ENCODE data around the gene NPAS2. TPM values are rescaled to one million over a fixed set of nuclear protein-coding genes. Genes with fewer than 3 reads are reported as not detected.

Gene NPAS2
- total and polyA plus RNA-seq, 12 donors, result 4.7 to 51.3 (median 17.6) TPM

DNA sequence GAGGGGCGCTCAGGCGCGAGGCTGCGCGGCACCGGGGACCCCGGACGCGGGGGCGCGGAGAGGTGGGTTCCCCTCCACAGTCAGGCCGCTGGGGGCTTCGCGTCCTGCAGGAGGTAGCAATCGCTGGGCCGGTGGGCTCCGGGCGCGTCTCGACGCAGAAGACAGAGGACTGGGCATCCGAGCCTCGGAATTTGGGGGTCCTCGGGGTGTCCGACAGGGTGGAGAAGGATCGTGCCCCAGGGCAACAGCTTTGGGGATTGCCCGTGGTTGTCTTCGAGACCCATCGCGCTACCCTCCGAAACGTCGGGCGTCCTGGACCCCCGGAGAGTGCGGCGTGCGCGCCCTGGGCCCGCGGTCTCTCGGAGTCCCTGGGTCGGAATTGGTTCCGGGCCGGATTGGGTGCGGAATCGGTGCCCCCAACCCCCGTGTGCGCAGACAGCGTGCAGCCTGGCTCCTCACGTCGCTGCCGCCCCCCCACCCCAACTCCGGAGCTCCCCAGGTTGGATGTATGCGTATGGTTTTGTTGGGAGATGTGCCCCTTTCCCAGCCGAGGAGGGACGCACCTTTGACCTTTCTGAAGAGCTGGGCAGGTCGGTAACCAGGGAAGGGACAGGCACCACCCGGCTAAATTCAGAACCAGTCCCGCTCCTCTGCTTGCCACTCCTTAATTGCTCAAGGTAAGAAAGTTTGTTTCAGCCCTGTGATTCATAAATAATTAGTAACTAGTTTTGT, 750 bp downstream of the NPAS2 start:
- Histone ChIP-seq H3K27me3 (no peaks in the 10 kb centered on the region), H3K9me3 (replicated peaks in 1 of 3) (no peaks in the 10 kb centered on the region), H3K27ac (peak overlapping the region in 3 of 5 donors; percentile 3 to 91 (median 47)), H3K4me3 (peak overlapping the region; percentile 20 to 89 (median 30)), H3K4me1 (replicated peaks in 1 of 2) (peaks cover 6 to 37% of the 10 kb centered on the region in 2 donors), H3K36me3 (replicated peaks in 1 of 2) (no peaks in the 10 kb centered on the region)
- WGBS, 4 donors, result 3 to 9% (median 4%) methylated on average over 11 to 60 of the region's 60 CpGs
- peak in 2 of 7 donors; percentile 14 to 32 for DNase-seq
- TF ChIP-seq, protein P1, sequence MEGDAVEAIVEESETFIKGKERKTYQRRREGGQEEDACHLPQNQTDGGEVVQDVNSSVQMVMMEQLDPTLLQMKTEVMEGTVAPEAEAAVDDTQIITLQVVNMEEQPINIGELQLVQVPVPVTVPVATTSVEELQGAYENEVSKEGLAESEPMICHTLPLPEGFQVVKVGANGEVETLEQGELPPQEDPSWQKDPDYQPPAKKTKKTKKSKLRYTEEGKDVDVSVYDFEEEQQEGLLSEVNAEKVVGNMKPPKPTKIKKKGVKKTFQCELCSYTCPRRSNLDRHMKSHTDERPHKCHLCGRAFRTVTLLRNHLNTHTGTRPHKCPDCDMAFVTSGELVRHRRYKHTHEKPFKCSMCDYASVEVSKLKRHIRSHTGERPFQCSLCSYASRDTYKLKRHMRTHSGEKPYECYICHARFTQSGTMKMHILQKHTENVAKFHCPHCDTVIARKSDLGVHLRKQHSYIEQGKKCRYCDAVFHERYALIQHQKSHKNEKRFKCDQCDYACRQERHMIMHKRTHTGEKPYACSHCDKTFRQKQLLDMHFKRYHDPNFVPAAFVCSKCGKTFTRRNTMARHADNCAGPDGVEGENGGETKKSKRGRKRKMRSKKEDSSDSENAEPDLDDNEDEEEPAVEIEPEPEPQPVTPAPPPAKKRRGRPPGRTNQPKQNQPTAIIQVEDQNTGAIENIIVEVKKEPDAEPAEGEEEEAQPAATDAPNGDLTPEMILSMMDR (IDR thresholded peaks at IDR 0.05), result no peak
- TF ChIP-seq POLR2A (IDR thresholded peaks at IDR 0.05), result no peak
- intact Hi-C loops (cut with DNase I), result loop anchor here in 1 of 2 donors (10.0 kb wide), 1 partner anchor 154 kb away; no protein-coding TSS in a partner anchor

DNA sequence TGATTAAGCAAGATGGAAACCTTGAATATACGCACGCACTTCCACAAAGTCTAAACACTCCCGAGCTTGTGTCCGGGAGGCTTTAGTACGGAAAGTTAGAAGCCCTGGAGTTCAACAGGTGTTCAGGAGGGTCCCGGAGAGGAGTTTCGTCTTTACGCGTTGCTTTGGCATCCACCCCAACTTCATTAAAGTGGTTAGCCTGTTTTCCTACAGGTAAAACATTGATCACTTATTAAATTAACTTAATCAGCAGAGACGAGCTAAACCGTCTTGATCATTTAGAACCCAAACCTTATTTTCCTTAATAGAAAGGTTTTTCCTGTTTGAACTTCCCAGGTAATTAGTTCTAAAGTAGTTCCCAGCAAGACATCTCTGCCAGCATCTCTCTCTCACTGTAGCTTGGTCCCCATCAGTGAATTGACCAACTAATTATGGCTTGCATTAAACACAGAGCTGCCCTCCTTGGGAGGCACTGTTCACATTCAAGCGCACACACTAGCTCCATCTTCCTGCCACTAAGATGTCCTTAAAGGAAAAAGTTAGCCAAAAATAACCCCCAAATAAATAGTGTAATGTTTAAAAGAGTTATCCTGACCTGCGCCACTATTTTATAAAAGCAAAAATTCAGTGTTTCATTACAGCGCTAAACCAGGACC, 1.4 kb downstream of the NPAS2 start:
- intact Hi-C loops (cut with DNase I), result loop anchor here in 1 of 2 donors (10.0 kb wide), 1 partner anchor 153 kb away; no protein-coding TSS in a partner anchor
- peak overlapping the region in 2 of 5 donors; percentile 47 to 91 for H3K27ac ChIP-seq
- H3K27me3 ChIP-seq, result no peaks in the 10 kb centered on the region
- WGBS, 4 donors, result 51 to 58% (median 53%) methylated on average over 14 of the region's 14 CpGs
- H3K36me3 ChIP-seq (replicated peaks in 1 of 2), result no peaks in the 10 kb centered on the region
- DNase-seq, result no peak
- H3K9me3 ChIP-seq (replicated peaks in 1 of 3), result no peaks in the 10 kb centered on the region
- peaks cover 6 to 37% of the 10 kb centered on the region in 2 donors for H3K4me1 ChIP-seq (replicated peaks in 1 of 2)
- H3K4me3 ChIP-seq, result peak overlapping the region in 1 of 4 donors; percentile 89
- TF ChIP-seq, protein P1 (IDR thresholded peaks at IDR 0.05), result no peak
- no peak for TF ChIP-seq POLR2A (IDR thresholded peaks at IDR 0.05)

DNA sequence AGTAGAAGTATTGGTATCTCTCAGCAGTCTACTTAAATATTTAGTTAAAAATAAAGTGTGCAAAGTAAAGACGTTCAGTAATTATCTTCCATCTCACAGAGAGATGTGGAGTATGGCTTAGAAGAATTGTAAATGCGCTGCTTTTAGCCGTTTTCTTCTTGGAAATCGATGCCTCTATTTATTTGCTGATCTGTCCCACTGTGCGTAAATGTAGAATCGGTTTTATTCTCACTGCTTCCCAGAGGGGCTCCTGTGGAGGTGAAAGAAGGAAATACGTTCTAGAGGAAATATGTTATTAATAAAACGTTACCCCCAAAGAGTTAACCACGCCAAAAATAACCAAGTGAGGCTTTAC, 1.9 kb downstream of the NPAS2 start:
- Histone ChIP-seq H3K27ac (no peak overlapping the region), H3K4me3 (peak overlapping the region in 1 of 4 donors; percentile 89), H3K4me1 (replicated peaks in 1 of 2) (peaks cover 6 to 37% of the 10 kb centered on the region in 2 donors), H3K27me3 (no peaks in the 10 kb centered on the region), H3K9me3 (replicated peaks in 1 of 3) (no peaks in the 10 kb centered on the region), H3K36me3 (replicated peaks in 1 of 2) (no peaks in the 10 kb centered on the region)
- WGBS, 4 donors, result 73 to 76% (median 74%) methylated on average over 9 of the region's 9 CpGs
- no peak for TF ChIP-seq POLR2A (IDR thresholded peaks at IDR 0.05)
- TF ChIP-seq, protein P1 (IDR thresholded peaks at IDR 0.05), result no peak
- intact Hi-C loops (cut with DNase I), result loop anchor here in 1 of 2 donors (10.0 kb wide), 1 partner anchor 153 kb away; no protein-coding TSS in a partner anchor
- DNase-seq, result no peak

DNA sequence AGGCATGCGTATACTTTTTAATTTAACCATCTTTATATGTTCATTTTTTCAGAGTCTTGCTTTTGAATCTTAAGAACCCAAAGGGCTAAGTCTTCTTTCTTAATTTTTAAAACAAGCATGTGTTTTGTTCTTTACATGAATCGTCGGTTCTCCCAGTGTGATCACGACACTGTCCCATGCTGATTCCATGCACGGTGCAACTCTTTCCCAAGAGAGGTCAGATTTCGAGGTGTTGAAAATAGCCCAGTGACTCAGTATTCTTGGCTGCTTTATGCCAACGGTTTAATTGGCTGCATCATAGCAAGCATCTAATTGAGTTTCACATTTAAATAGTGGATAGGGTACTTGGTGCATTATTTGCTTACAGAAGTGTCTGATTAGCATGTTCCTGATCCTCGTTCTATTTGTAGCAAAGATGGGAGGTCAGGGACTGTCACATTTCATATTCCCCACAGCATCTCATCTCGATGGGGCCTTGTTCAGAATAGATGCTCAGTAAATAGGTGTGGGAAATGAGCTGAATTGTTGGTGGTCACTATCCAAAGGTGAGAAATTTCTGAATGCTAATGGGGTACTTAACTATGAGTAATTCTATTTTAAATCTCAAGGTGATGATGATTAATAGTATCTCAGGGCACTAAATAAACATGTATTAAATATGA, 2.8 kb downstream of the NPAS2 start:
- no peaks in the 10 kb centered on the region for H3K9me3 ChIP-seq (replicated peaks in 1 of 3)
- intact Hi-C loops (cut with DNase I), result loop anchor here in 1 of 2 donors (10.0 kb wide), 1 partner anchor 152 kb away; no protein-coding TSS in a partner anchor
- peak overlapping the region in 2 of 5 donors; percentile 35 to 72 for H3K27ac ChIP-seq
- peak overlapping the region in 1 of 4 donors; percentile 89 for H3K4me3 ChIP-seq
- no peaks in the 10 kb centered on the region for H3K36me3 ChIP-seq (replicated peaks in 1 of 2)
- DNase-seq, result peak in 3 of 7 donors; percentile 46 to 66 (median 62)
- TF ChIP-seq, protein P1 (IDR thresholded peaks at IDR 0.05), result no peak
- no peak for TF ChIP-seq POLR2A (IDR thresholded peaks at IDR 0.05)
- peaks cover 6 to 37% of the 10 kb centered on the region in 2 donors for H3K4me1 ChIP-seq (replicated peaks in 1 of 2)
- H3K27me3 ChIP-seq, result no peaks in the 10 kb centered on the region
- 33 to 43% (median 38%) methylated on average over 9 of the region's 9 CpGs for WGBS, 4 donors

Measured in adrenal gland (tissue), 12 donors.